Esophagus mucosa (tissue), 1 donor: Measurements from ENCODE around the gene IL16. TPM values are rescaled to one million over a fixed set of nuclear protein-coding genes. Genes with fewer than 3 reads are reported as not detected.
"Not testable (repeated sequence)": the region's sequence is repeated elsewhere in the genome, so short reads cannot be mapped to it uniquely, and the experiment has no call there.

Source experiments
- ATAC-seq: fragments of 200-7000 bp; cut with Tn5 transposase; one replicate; pipeline ENCODE4 v1.9.1; 2020
- total RNA-seq: library from RNA; stranded (reverse); gene quantifications from one replicate; pipeline ENCODE4 v1.2.4, GENCODE V29; 2023
- donor health status: DM: yes; HTN: yes; CAD: no.

Gene IL16
- total RNA-seq = 2.7 TPM

DNA sequence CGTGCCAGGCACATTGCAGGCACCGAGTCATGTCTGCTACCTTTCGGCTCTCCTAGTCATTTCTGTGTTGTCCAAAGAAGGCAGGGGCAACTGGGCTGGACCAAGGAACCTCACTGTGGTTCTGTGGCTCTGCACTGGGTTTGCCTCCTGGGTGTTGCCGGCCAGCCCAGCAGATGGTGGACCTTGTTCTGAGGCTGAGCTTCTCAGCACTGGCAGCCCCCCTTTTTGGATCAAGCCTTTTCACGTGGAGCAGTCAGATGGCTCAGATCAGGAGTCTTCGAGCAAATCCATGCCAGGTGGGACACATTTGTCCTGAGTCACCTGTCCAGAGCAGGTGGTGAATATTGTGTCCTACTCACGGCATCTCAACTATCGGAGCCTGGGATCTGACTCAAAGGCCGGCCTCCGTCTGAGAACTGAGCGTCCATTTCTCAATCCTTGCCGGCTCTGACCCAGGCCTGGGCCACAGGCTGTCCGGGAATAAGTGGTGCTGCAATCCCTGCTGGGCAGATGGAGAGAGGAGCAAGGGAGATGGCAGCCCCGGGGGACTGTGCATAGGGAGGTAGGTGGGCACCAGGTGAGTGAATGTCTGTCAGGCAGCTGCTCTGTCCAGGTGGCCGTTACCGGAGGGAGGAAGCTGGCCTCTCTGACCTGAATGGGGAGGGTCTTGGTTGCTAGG, at the start of gene IL16:
TSS of gene IL16 (plus strand) at position 304 of the 679 bp plus-strand sequence. CDS start 28,521 bp downstream, outside the sequence.
- ATAC-seq = no peak

DNA sequence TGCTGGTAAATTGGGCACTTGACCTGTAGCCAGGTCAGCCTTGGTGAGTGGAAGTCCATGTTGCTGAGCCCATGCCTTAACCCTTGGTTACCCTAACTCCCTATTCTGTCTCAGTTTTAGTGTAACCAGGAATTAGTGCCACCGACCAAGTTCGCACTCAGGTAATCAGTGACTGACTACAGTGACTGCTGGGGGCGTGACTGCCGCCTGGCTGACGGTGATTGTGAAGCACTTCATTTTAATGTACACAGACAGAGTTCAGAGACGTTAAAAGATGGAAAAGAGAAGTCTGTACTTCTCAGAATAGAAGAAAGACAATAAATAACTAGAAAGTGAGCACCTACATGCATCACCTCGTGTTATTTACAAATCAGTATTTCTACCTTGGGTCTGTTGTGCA, 45.3 kb upstream of the IL16 start:
- no peak for ATAC-seq

DNA sequence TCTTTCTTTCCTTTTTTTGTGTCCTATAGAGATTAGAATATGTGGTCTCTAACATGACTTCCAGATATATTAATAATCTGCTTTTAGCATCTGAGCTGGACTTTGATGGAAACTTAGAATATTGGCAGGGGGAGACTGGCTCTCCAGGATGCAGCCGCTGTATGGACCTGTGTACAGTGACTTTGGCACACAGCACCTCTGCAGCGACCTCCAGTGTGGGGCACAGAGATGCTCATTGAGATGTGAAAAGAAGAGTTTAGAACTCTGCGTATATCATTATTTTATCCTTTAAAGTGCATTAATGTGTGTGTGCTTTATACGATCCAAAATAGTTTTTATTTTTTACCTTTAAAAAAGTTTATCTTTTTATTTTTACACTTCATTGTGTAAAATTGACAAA, 44.3 kb upstream of the IL16 start:
- ATAC-seq = no peak

DNA sequence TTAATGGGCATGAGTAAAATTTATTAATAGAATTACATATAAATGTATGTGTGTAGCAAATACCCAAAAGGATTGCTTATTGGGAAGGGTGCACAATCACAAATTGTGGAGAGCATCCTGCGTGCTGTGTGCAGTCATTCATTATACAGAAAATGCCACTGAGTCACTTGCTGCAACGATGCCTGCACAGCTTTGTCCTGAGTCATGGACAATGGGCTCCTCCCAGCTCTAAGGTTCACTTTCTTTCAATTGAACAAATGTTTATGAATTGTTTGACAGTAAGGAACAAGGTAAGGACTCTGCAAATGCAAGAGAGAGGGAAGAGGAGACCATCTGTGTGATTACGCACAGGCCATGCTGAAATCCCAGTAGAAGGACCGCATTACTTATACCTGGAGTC, 43.9 kb upstream of the IL16 start:
- no peak for ATAC-seq

DNA sequence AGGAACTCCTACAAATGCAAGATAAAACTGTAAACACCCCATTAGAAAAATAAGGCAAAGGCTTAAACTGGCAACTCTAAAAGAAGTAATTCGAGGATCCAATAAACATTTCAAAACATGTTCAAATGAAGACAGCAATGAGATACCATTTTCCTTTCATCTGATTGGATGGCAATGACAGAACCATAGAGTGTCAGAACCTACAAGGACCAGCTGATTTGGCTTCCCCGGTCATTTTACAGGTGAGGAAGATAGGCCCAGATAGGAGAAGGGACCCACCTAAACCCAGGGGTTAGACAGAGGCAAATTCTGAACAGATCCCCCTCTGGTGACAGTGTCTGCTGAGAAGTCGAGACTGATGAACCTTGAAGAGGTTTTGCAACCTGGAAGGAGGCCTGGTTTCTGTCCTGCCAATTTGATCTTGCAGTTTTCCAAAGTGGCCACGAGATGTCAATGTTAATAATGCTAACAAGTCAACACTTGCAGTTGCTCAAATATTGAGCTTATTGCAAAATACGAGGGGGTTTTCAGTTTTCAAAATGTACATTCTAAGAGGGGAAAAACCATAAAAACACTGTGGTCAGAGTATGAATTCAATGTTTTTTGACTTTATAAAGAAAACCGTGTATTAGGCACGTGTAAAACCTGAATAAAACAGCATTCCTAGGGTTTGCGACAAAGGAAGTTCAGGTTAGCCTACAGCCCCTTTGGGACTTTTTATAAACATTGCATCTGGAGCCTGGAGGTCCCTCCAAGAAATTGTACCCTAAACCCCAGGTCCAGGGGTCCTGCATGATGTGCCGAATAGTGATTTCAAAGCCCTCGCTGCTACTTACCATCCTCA, 41.1 kb upstream of the IL16 start:
- ATAC-seq = no peak

DNA sequence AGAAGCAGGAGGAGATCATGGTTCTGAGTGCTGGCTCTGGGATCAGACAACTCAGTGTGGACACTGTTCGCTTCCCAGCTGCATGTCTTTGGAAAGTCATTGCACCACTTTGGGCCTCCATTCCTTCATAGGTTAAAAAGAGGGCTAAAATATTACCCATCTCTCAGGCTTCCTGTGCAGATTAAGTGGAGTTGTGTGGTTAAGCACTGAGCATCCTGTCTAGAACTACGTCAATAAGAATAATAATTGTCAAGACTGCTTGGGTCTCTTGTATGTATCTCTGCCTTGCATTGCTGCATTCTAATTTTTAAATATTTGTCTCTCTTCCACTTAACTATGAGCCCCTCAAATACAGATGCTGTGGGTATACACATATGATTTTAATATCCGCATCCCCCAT, 40.4 kb upstream of the IL16 start:
- no peak for ATAC-seq

DNA sequence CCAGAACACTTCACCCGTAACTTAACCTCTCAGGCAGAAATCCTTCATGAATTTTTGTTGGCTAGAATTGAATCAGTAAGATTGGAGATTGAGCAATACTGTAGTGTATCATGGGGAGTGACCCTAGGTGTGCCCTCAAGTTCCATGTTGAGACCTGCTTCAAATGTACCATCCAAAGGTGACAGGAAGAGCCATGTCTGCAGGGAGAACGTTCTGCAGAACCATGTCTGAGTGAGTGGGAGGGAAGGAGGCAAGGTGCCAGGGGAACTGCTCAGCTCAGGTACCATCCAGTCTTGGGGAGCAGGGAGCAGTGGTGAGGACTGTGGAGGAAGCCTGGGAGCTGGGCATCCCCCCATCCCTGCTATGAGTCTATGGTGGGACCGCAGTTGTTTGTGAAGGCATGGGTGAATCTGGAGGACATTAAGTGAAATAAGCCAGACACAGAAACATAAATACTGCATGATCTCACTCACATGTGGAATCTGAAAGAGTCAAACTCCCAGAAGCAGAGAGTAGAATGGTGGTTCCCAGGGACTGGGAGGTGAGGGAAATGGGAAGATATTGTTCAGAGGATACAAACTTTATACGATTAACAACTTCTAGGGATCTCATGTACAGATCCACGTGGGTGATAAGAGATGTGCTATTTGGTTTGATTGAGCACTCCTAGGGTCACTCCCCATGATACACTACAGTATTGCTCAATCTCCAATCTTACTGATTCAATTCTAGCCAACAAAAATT, 39.3 kb upstream of the IL16 start:
- ATAC-seq = peak; percentile 93

DNA sequence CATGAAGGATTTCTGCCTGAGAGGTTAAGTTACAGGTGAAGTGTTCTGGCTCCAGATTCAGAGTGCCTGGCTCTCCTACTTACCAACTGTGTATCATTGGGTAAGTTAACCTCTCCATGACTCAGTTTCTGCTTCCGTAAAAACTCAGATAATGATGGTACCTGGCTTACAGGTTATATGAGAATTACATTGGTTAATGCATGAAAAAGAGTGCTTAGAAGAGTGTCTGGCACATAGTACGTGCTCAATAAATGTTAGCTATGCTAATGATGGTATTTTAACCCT, 38.8 kb upstream of the IL16 start:
- peak; percentile 80 for ATAC-seq

DNA sequence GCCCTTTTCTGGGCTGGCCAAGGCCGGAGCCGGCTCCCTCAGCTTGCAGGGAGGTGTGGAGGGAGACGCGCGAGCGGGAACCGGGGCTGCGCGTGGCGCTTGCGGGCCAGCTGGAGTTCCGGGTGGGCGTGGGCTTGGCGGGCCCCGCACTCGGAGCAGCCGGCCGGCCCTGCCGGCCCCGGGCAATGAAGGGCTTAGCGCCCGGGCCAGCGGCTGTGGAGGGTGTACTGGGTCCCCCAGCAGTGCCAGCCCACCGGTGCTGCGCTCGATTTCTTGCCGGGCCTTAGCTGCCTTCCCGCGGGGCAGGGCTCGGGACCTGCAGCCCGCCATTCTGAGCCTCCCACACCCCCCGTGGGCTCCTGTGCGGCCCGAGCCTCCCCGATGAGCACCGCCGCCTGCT, 38.1 kb upstream of the IL16 start:
- not testable (repeated sequence) for ATAC-seq

DNA sequence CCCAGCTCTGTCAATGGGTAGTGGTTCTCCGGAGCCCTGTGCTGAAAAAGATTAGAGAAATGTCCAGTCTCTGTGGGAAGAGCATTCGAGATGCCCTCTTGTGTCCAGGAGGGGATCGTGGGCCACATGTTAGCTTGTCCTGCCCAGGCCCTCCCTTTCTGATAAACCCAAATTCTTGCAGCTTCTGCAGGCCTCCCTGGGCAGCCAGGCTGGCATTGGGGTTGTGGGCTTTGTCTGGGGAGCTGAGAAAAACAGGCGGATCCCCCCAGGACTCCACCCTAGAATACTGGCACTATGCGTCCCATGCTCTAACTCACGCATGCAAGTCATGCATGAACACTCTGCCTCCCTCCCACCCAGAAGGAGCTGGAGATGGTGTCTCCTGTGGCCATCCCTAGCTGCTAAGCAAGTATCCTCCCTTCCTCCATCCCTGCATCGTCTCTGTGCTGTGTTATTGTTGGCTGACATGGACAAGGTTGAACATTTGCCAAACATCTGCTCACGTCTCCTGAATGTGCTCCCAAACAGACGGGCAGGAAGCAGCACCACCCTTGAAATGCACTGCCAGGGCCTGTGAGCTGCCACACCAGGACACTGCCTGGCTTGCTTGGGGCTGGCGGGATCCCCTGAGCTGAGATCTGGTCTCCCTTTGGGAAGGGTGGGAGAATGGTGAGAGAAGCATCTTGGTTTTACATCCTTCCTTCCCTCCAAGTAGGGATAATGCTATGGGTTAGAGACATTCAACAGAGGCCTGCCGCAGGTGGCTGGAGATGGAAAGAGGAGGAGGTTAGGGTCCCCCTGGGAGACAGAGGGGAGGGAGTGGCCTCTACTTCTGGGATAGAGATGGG, 36.1 kb upstream of the IL16 start:
- ATAC-seq = peak; percentile 7

DNA sequence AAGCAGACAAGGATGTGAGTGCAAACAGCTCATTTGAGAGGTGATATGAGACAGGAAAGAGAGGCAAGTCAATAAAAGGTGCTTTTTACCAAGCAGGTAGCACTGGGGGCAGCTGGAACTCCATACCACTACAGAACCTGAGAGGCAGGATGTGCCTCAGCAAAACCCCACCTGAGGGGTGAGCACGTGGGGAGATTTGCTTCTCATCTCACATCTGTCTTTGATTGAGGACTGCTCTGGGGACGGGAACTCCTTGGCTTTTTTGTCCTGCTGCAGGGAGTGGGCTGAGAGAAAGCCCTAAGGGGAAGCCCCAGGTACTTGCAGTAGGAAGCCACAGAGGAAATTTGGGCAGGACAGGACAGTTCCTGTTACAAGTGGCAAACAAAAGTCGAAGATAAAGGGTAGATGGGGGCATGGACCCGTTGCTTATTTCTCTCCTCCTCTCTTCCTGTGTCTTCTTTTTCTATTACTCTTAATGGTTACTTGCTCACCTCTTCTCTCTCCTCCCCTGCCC, 35.5 kb upstream of the IL16 start:
- ATAC-seq = no peak

DNA sequence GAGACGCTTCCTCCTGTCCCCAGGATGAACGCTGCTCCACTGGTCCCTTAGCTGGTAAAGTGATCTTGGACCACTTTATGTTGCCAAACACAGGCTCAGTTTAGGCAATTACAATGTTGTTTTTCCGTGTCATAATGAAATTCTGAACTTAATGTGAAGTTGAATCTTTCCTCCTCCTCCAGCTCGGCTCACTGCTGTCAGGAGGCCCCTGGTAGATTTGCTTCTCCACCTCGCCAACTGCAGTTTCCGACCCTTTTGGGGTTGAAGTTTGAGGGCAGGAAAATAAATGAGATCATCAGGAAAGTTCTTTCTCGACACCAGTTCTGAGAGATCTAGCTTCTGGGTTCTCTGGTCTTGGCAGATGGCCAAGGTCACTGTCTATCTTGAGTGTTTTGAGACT, 34.8 kb upstream of the IL16 start:
- ATAC-seq = no peak

DNA sequence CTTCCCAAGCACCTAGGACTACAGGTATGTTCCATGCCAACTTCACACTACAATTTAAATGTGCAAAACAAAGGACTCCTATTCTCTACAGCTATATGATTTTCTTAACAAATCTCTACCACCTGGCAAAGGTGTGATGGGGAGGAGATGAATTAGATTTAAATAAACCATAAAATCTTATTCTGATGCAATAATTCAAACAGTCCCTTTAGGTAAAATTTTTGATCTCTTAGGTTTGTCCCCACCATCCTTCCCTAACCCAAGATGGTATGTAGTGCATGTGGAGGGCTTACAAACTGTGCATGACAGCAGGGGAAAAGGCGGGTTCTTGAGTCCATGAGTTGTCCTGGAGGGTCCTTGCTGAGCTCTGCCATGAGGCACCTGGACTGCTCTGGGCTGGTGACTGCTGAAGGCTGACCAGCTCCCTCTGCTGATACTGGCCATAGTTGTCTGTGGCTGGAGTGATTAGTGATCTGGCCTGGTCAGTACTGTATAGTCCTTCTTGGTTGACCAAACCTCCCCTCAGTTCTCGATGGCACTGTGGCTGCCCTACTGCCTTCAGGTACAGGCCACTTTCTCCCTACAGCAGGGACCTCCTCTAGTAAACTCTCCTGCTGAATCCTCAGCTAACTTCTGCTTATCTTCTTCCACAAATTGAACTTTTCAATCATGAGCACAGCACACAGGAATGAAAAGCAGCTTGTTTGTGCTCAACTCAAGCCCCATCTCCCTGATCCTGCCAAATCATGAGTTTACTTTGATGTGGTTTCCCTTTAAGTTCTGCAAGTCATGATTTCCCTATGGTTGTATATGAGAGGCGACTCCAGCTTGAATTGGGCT, 32.5 kb upstream of the IL16 start:
- ATAC-seq = no peak

DNA sequence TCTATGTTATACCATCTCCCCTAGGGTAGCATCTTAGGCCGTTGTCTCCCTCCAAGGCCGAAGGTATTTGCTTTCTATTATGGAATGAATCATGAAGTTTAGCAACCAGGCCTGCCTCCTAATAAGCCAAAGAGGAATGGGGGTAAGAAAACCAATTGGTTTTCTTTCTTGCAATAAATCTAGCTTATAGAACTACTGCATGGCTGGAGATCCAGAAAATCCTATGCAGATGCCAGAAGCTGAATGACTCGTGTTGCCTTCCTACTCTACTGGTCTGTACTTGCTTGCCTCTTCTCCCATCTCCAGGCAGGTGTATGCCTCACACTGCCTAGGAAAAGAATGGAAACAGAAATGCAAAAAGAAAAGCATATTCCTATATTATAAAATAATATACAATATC, 31.1 kb upstream of the IL16 start:
- ATAC-seq = peak; percentile 58

DNA sequence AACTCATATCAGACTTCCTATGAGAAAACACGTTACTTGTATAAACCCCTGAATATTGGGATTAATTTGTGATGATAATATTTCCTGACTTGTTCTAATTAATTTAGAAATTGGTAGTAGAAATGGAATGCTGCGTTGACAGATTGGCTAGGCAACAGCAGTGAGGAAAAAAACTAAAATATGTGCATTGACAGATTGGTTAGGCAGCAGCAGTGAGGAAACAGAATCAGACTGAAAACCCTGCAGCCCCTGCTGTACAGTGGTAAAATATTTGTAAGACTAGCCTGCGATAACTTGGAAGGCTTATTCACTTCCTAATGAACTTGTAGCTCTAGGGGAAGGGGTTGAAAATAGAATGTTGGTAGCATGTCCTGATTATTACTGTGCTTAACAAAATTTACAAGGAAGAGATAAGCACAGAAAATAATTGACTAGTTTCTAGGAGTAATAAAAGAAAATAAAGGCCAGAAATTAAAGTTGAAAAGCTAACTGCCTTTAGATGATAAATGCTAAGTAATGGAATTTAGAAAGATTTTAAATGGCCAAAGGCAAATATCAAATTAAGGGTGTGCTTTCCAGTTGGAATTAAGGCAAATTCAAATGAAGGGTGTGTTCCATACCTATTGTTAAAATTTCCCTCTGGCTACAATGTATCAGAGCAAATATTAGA, 29.9 kb upstream of the IL16 start:
- ATAC-seq = no peak

DNA sequence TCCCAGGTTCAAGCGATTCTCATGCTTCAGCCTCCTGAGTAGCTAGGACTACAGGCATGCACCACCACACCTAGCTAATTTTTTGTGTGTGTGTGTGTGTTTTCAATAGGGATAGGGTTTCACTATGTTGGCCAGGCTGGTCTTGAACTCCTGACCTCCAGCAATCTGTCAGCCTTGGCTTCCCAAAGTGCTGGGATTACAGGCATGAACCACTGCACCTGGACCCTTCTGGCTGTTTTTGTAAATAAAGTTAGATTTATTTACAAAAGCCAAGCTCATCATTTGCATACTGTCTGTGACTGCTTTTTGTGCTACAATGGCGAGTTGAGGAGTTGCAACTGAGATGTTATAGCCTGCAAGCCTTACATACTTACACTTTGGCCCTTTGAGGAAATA, 28.6 kb upstream of the IL16 start:
- ATAC-seq = no peak

DNA sequence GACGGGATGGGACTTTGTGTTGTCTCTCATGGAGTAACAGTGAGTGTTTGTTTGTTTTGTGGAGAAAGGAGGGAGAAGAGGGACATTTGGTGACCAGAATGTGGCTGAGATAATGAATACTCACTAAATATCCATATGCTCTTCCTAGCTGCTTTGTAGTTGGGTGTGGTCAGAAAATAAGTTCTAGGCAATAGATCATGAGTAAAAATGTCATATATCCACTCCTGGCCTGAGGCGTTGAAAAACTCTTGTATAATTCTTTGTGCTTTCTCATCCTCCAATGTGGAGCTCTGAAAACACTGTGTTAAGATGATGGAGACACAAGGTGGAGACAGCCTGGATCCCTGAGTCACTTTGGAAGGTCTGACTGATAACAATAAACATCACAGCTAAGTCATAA, 28.0 kb upstream of the IL16 start:
- ATAC-seq = no peak

DNA sequence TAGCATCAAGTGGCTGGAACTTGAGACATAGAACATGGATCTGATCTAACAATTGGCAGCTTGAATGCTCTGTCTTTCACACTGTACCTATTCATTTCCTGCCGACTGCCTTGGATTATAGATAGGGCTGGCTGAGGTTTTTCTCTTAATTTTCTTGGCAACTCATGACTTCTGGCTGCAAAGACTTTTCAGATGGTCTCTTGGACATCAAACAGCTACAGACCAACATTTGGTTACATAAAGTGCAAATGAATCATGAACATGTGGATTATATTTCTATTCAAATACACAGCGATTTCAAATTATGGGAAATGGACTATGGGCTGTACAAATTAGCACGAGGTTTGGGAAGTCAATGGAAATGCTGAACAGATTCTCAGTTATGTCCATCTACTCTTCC, 26.2 kb upstream of the IL16 start:
- ATAC-seq = no peak

DNA sequence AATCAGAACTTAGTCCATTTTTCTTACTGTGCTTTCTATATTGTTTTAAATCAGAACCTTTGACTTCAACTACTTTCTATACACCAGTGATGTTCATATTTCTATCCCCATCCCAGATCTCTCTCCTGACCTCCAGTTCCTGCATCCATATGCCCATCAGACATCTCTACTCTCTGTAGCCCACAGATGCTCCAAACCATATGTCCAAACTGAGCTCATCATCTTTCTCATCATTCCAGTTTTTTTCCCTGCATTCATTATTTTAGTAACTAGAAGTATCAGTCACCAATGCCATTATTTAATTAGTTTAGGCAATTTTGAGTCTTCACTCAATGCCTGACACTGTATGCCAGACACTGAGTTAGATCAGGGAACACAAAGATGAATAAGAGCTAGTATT, 25.4 kb upstream of the IL16 start:
- no peak for ATAC-seq

DNA sequence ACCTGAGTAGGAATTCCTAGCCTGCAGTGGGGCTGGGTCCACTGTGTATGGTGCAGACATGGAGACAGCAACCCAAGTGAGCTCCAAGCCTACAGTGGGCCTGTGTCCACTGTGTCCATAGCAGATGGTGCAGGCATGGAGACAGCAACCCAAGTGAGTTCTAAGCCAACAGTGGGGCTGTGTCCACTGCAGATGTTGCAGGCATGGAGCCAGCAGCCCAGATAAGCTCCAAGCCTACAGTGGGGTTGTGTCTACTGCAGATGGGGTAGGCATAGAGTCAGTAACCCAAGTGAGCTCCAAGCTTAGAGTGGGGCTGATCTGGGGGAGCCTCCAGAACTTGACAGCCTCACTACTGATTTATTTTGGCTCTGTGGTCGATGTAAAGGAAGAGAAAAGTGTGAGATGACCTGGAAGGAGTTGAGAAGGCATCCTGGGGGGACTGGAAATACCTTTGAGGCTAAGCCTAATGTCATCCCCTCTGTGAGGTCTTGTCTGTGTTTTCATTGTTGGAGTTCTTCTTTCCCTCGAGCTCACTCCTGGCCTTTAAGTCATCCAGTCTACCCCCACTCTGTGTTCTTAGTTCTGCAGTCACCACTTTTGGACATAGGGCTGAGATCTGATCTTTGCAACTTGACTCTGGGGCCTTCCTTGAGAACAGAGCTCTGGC, 22.4 kb upstream of the IL16 start:
- ATAC-seq = no peak
